HepG2 (cell line): ENCODE results near the gene FASTK. TPM values are rescaled to one million over a fixed set of nuclear protein-coding genes. Genes with fewer than 3 reads are reported as not detected.
A peak's percentile ranks its signal among the peaks of the same experiment; 100 is the strongest.

ENCODE experiments used
- HNRNPL ChIP-seq: fragments of 200-400 bp; formaldehyde crosslinking; IDR thresholded peaks from 2 replicates; pipeline ENCODE4 v1.6.1; 2017; ENCODE audit warnings: mild to moderate bottlenecking, low read depth, low read length
- MED13 ChIP-seq: sonication (generic); formaldehyde crosslinking; IDR thresholded peaks from 2 replicates; pipeline ENCODE4 v1.5.0; 2020; ENCODE audit warnings: missing genetic modification reagents
- ONECUT2 ChIP-seq: sonication (generic); formaldehyde crosslinking; IDR thresholded peaks from 2 replicates; pipeline ENCODE4 v1.4.0; 2020; ENCODE audit warnings: missing genetic modification reagents
- PAXIP1 ChIP-seq: sonication (generic); formaldehyde crosslinking; conservative IDR thresholded peaks from 2 replicates; pipeline ENCODE4 v1.4.0; 2020; ENCODE audit warnings: mild to moderate bottlenecking, missing genetic modification reagents, moderate library complexity
- POLR2G ChIP-seq: fragments of 200-400 bp; formaldehyde crosslinking; IDR thresholded peaks from 2 replicates; pipeline ENCODE4 v1.6.1; 2018; ENCODE audit warnings: mild to moderate bottlenecking, low read depth, low read length, moderate library complexity
- SAP130 ChIP-seq: IDR thresholded peaks from 2 replicates; pipeline ENCODE4 v1.6.1; 2016; ENCODE audit warnings: low read depth
- SP4 ChIP-seq: sonication (generic); formaldehyde crosslinking; IDR thresholded peaks from 2 replicates; pipeline ENCODE4 v1.8.1; 2023; ENCODE audit warnings: mild to moderate bottlenecking, missing genetic modification reagents
- SRSF9 ChIP-seq: fragments of 200-400 bp; formaldehyde crosslinking; IDR thresholded peaks from 2 replicates; pipeline ENCODE4 v1.6.1; 2018; ENCODE audit warnings: borderline replicate concordance, mild to moderate bottlenecking, low read depth, low read length; ENCODE audit not compliant: insufficient read depth, poor library complexity, severe bottlenecking
- TAF1 ChIP-seq: sonication (generic); formaldehyde crosslinking; IDR thresholded peaks from 2 replicates; pipeline ENCODE4 v1.4.0; 2020; ENCODE audit warnings: missing genetic modification reagents
- ZFX ChIP-seq: sonication (generic); formaldehyde crosslinking; IDR thresholded peaks from 2 replicates; pipeline ENCODE4 v1.4.0; 2020; ENCODE audit warnings: mild to moderate bottlenecking, low read depth, missing genetic modification reagents, moderate library complexity
- ZNF777 ChIP-seq: sonication (generic); formaldehyde crosslinking; IDR thresholded peaks from 2 replicates; pipeline ENCODE4 v1.4.0; 2020; ENCODE audit warnings: missing genetic modification reagents
- polyA plus RNA-seq, 8 experiments: library from polyadenylated mRNA; depleted of rRNA in 3 of 8; stranded (reverse) in 7 of 8; unstranded in 1 of 8; fragments of >200 nt; fragmentation: Illumina TruSeq in 4 of 8; extraction: Trizol in 4 of 8; gene quantifications; 2 replicates each; pipeline versions ENCODE4 v1.2.1 to v1.2.3, GENCODE V29; 2011 to 2016; ENCODE audit warnings: low read depth in 4 of 8, missing spikeins in 1 of 8, mixed read lengths in 1 of 8; ENCODE audit not compliant: insufficient read depth in 1 of 8
- total RNA-seq, 5 experiments: library from RNA; depleted of rRNA; stranded (reverse); fragments of >200 nt; fragmentation: Illumina TruSeq; extraction: Trizol; gene quantifications; 2 replicates each; pipeline ENCODE4 v1.2.3, GENCODE V29; 2016; ENCODE audit warnings: low read depth in 1 of 5
- TF ChIP-seq, protein P1 (sequence below): sonication (generic); formaldehyde crosslinking; IDR thresholded peaks from 2 replicates; pipeline ENCODE4 v1.5.1; 2020; ENCODE audit warnings: missing genetic modification reagents, mild to moderate bottlenecking, borderline replicate concordance
- TF ChIP-seq, protein P2 (sequence below): sonication (generic); formaldehyde crosslinking; IDR thresholded peaks from 2 replicates; pipeline ENCODE4 v1.4.0; 2020; ENCODE audit warnings: missing genetic modification reagents, borderline replicate concordance
- TF ChIP-seq, protein P3 (sequence below): sonication (generic); formaldehyde crosslinking; IDR thresholded peaks from 2 replicates; pipeline ENCODE4 v1.4.0; 2020; ENCODE audit warnings: mild to moderate bottlenecking, missing genetic modification reagents, borderline replicate concordance

The FASTK gene
- total and polyA plus RNA-seq, 2 of the 13 experiments (the other 11 are each of a cell fraction or from before 2014, with no cell fraction given) = 52.9 to 55.7 TPM

GRCh38 chr7:151085691-151086620 is 5.3 kb upstream of the FASTK start, which contains the start of gene AGAP3 (continued):
- TF ChIP-seq HNRNPL (peak; percentile 84; the same call in 1 of the 2 replicates), POLR2G (peak; percentile 91), SAP130 (CRISPR knock-in tag) (peak; percentile 70), TAF1 (peak; percentile 75), ZNF777 (CRISPR knock-in tag) (peak; percentile 65; the same call in 1 of the 2 replicates), SP4 (CRISPR knock-in tag) (peak; percentile 55; the same call in 1 of the 2 replicates), MED13 (0 out of 2 replicates have a peak, but pooled peaks have one; percentile 27), SRSF9 (no peak), ONECUT2 (no peak), ZFX (CRISPR knock-in tag) (peak; percentile 92), PAXIP1 (peak; percentile 46)
- TF ChIP-seq, protein P1, sequence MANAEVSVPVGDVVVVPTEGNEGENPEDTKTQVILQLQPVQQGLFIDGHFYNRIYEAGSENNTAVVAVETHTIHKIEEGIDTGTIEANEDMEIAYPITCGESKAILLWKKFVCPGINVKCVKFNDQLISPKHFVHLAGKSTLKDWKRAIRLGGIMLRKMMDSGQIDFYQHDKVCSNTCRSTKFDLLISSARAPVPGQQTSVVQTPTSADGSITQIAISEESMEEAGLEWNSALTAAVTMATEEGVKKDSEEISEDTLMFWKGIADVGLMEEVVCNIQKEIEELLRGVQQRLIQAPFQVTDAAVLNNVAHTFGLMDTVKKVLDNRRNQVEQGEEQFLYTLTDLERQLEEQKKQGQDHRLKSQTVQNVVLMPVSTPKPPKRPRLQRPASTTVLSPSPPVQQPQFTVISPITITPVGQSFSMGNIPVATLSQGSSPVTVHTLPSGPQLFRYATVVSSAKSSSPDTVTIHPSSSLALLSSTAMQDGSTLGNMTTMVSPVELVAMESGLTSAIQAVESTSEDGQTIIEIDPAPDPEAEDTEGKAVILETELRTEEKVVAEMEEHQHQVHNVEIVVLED = peak; percentile 62; the same call in 1 of the 2 replicates
- TF ChIP-seq, protein P2, sequence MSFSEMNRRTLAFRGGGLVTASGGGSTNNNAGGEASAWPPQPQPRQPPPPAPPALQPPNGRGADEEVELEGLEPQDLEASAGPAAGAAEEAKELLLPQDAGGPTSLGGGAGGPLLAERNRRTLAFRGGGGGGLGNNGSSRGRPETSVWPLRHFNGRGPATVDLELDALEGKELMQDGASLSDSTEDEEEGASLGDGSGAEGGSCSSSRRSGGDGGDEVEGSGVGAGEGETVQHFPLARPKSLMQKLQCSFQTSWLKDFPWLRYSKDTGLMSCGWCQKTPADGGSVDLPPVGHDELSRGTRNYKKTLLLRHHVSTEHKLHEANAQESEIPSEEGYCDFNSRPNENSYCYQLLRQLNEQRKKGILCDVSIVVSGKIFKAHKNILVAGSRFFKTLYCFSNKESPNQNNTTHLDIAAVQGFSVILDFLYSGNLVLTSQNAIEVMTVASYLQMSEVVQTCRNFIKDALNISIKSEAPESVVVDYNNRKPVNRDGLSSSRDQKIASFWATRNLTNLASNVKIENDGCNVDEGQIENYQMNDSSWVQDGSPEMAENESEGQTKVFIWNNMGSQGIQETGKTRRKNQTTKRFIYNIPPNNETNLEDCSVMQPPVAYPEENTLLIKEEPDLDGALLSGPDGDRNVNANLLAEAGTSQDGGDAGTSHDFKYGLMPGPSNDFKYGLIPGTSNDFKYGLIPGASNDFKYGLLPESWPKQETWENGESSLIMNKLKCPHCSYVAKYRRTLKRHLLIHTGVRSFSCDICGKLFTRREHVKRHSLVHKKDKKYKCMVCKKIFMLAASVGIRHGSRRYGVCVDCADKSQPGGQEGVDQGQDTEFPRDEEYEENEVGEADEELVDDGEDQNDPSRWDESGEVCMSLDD (CRISPR knock-in tag) = peak; percentile 36; the same call in 1 of the 2 replicates
- TF ChIP-seq, protein P3, sequence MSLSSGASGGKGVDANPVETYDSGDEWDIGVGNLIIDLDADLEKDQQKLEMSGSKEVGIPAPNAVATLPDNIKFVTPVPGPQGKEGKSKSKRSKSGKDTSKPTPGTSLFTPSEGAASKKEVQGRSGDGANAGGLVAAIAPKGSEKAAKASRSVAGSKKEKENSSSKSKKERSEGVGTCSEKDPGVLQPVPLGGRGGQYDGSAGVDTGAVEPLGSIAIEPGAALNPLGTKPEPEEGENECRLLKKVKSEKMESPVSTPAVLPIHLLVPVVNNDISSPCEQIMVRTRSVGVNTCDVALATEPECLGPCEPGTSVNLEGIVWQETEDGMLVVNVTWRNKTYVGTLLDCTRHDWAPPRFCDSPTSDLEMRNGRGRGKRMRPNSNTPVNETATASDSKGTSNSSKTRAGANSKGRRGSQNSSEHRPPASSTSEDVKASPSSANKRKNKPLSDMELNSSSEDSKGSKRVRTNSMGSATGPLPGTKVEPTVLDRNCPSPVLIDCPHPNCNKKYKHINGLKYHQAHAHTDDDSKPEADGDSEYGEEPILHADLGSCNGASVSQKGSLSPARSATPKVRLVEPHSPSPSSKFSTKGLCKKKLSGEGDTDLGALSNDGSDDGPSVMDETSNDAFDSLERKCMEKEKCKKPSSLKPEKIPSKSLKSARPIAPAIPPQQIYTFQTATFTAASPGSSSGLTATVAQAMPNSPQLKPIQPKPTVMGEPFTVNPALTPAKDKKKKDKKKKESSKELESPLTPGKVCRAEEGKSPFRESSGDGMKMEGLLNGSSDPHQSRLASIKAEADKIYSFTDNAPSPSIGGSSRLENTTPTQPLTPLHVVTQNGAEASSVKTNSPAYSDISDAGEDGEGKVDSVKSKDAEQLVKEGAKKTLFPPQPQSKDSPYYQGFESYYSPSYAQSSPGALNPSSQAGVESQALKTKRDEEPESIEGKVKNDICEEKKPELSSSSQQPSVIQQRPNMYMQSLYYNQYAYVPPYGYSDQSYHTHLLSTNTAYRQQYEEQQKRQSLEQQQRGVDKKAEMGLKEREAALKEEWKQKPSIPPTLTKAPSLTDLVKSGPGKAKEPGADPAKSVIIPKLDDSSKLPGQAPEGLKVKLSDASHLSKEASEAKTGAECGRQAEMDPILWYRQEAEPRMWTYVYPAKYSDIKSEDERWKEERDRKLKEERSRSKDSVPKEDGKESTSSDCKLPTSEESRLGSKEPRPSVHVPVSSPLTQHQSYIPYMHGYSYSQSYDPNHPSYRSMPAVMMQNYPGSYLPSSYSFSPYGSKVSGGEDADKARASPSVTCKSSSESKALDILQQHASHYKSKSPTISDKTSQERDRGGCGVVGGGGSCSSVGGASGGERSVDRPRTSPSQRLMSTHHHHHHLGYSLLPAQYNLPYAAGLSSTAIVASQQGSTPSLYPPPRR (CRISPR knock-in tag) = peak; percentile 50; the same call in 1 of the 2 replicates
